Activated CD4-positive, alpha-beta T cell treated with anti-CD3 and anti-CD28 coated beads, Interleukin-2, Interleukin-4, amounts not matched to agents 100 ng/mL and 50 ng/mL, durations not matched to agents 16 hours and 8 hours (primary cell): ENCODE results near the gene KDM8.
"Not testable (repeated sequence)": the region's sequence is repeated elsewhere in the genome, so short reads cannot be mapped to it uniquely, and the experiment has no call there.

Experiments
- DNase-seq: peaks from one replicate; pipeline ENCODE4 v3.0.0-alpha.2; 2020; ENCODE audit warnings: low spot score

The KDM8 gene

DNA sequence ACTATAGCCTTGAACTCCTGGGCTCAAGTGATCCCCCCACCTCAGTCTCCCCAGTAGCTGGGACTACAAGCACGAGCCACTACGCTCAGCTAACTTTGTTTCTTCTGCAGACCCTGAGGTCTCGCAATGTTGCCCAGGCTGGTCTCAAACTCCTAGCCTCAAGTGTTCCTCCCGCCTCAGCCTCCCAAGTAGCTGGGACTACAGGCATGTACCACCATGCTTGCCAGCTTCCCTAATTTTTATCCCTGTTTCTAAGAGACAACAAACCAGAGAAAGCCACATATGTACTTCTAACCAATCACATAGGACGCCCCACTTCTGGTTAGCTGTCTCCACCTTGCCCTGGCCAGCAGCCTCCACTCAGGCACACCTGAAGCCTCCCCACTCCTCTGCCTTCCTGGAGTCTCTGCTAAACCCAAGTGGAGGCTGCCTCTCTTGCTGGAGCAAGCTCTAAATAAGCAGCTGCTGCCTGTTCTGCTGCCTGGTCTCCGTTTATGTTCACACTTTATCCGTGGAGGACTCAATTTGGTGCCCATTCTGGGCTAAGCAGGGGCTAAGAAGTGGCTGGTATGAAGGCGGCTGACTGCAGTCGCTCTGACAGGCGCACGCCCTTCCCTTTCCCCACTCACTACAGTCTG is 40.5 kb downstream of the KDM8 start:
- DNase-seq, result no peak

- no peak for DNase-seq
Observed at GRCh38 chr16:27244363-27244755, 41.0 kb downstream of the KDM8 start.

DNA sequence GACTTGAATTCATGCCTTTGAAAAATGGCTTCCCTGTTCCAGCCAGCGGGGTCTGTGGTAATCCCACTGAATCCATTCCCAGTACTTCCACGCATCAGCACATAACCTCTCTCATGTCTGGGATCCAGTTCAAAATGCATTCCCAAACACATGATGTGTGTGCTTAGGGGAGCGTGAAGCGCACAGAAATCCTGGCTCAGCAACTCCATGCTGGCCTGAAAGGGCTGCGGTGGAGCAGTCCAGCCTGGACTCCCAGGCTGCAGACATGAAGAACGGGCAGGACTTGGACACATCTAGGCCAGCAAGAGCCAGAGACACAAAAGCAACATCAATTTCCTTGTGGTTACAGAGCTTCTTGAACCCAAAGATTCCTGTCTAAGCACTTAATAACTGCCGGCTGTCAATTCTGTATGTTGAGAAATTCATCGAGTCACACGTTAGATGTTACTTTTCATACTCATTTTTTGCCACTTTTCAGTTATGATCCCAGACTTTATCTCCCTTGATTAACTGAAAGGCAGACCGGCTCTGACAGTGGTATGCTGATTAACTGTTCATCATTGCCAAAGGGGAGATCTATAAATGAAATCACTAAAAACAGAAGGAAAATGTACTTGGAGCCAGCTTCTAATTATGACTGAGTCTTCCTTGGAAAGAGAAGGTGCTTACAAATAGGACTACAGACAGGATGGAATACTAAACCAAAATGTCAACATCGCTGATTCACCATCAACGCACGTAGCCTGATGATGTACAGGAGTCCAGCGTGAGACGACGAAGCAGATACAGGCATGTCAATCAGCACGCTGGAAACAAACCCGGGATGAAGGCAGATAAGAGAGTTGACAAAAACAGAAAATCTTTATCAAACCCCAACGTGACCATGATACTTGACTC is 42.2 kb downstream of the KDM8 start:
- DNase-seq, result peak; percentile 86

DNA sequence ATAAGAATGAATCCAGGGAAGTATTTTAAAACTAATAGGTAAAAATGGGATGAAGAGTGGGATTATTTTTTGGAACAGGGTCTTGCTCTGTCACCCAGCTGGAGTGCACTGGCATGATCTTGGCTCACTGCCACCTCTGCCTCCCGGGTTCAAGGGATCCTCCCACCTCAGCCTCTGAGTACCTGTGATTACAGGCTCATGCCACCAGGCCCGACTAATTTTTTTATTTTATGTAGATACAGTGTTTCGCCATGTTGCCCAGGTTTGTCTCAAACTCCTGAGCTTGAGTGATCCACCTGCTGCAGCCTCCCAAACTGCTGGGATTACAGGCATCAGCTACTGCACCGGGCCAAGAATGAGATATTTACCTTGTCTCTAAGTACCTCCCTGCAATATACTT is 43.1 kb downstream of the KDM8 start:
- DNase-seq, result no peak

DNA sequence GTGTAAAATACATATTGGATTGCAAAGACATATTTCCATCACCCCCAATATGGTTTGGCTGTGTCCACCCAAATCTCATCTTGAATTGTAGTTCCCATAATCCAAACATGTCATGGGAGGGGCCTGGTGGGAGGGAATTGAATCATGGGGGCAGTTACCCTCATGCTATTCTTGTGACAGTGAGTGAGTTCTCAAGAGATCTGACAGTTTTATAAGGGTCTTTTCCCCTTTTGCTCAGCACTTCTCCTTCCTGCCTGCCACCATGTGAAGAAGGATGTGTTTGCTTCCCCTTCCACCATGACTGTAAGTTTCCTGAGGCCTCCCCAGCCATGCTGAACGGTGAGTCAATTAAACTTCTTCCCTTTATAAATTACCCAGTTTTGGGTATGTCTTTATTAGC is 43.8 kb downstream of the KDM8 start:
- DNase-seq, result not testable (repeated sequence)

DNA sequence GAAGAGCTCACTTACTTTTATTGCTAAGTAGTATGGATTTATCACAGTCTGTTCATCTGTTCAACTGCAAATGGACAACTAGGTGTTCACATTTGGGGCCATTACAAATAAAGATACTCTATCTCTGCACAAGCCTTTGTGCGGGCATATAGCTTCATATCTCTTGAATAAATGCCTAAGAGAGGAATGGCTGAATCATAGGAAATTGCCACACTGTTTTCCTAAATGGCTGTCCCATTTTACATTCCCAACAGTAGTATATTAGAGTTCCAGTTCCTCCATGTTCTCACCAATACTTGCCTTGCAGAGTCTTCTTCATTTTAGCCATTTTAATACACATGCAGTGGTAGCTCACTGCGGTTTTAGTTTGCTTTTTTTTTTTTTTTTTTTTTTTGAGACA is 44.7 kb downstream of the KDM8 start:
- DNase-seq, result no peak

GRCh38 chr16:27248886-27249285 is 45.6 kb downstream of the KDM8 start:
- not testable (repeated sequence) for DNase-seq

GRCh38 chr16:27251541-27252205 is 48.3 kb downstream of the KDM8 start:
- DNase-seq, result no peak

- DNase-seq, result no peak
Observed at GRCh38 chr16:27252206-27252585, 48.9 kb downstream of the KDM8 start.

- peak; percentile 43 for DNase-seq
Observed at GRCh38 chr16:27253526-27253930, 50.2 kb downstream of the KDM8 start.

DNA sequence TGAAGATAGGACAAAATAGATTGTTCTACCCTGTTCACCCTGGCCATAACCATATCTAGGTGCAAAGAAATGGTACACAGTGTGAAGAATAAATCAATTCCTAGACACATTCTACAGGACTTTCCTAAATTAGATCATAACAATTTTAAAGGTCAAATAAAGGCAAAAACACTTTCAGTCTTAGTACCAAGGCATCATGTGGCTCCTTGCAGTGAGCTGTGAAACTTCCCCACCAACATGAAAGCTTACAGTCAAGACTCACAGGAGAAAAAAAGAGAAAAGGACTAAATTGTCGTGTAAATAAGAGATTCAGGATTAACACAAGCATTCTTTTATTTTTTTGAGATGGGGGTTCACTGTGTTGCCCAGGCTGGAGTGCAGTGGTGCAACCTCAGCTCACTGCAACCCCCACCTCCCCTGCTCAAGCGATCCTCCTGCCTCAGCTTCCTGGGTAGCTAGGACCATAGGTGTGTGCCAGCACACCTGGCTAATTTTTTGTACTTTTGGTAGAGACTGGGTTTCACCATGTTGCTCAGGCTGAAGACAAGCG is 51.0 kb downstream of the KDM8 start:
- peak; percentile 54 for DNase-seq

DNA sequence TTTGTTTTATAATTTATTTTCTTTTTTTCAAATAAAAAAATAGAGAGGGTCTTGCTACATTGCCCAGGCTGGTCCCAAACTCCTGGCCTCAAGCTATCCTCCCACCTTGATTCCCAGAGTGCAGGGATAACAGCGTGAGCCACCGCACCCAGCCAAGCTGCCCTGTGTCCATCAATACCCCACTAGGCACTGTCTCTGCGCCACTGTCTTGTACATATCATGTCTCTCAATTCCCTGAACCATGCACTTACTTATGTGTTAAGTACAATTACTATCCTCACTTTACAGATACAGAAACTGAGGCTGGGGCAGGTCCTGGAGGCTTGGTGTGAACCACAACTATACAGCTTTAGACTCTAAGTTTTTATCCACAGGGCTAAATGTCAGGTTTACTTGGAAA is 53.5 kb downstream of the KDM8 start:
- DNase-seq, result no peak

DNA sequence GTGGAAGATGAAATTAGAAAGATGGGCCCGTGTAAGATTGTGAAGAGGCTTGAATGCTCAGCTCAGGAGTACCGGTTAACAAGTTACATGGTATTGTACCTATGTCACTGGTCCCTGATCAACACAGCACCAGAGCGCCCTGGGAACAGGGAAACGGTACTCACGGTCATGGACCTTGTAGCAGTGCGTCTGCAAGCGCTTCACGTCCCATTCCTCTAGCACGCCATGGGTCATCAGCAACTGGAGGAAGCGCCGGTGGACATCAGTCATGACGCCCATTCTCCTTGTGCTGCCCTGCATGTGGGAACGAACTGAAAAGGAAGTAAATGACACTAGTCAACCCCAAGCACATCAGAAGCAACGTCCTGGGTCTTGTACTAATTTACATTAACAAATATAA is 53.9 kb downstream of the KDM8 start:
- DNase-seq, result no peak

GRCh38 chr16:27258241-27258734 is 55.0 kb downstream of the KDM8 start:
- DNase-seq, result no peak

- no peak for DNase-seq
Observed at GRCh38 chr16:27259710-27260109, 56.4 kb downstream of the KDM8 start.

- DNase-seq, result not testable (repeated sequence)
Observed at GRCh38 chr16:27262904-27263423, 59.6 kb downstream of the KDM8 start.

DNA sequence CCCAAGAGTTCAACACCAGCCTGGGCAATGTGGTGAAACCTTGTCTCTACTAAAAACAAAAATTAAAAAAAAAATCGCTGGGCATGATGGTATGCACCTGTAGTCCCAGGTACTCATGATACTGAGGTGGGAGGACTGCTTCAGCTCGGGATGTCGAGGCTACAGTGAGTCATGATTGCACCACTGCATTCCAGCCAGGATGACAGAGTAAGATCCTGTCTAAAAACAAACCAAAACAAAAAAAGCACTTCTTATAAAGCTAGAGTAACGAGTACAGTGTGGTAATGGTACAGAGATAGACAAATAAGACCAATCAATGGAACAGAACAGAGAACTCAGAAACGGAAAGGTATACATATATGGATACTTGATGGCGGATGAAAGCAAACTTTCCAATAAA is 60.8 kb downstream of the KDM8 start:
- no peak for DNase-seq

DNA sequence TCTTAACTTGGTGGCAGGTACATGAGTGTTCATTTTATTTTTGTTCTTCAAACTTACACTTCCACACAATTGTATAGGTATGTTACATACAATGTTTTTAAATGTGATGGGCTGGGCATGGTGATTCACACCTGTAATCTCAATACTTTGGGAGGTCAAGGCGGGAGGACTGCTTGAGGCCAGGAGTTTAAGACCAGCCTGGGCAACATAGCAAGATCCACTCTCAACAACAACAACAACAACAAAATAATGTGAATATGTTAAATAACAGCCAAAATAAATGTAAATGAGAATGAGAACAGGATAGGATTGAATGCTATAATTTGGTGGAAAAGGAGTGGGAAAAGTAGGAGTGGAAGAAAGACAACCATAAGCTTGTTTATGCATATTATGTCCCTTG is 62.7 kb downstream of the KDM8 start:
- DNase-seq, result no peak

DNA sequence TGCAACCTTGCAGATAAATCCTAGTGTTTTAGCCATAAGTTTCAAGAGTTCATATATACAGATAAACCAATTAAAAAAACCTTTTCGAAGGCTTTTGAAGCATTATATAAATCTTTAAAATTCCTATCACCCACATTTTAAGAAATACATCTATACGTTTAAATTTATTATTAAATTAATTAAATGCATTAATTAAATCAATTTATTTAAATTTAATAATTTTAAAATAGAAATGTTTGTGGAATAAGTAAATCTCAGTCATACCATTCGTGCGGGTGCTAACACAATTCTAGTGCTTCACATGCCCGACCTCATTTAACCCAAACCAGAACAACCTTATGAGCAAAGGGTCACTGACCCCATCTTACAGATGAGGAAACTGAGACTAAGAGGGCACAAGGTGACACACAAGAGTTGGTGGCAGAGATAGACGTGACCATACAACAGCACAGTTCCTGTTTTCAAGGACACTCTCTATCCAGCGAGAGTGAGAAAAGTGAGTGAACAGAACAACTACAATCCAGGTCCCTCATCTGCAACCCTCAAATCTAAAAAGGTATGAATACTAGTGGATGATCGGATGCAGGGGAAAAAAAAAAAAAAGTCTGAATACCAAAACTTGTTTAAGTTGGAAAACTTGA is 63.8 kb downstream of the KDM8 start:
- DNase-seq, result no peak

DNA sequence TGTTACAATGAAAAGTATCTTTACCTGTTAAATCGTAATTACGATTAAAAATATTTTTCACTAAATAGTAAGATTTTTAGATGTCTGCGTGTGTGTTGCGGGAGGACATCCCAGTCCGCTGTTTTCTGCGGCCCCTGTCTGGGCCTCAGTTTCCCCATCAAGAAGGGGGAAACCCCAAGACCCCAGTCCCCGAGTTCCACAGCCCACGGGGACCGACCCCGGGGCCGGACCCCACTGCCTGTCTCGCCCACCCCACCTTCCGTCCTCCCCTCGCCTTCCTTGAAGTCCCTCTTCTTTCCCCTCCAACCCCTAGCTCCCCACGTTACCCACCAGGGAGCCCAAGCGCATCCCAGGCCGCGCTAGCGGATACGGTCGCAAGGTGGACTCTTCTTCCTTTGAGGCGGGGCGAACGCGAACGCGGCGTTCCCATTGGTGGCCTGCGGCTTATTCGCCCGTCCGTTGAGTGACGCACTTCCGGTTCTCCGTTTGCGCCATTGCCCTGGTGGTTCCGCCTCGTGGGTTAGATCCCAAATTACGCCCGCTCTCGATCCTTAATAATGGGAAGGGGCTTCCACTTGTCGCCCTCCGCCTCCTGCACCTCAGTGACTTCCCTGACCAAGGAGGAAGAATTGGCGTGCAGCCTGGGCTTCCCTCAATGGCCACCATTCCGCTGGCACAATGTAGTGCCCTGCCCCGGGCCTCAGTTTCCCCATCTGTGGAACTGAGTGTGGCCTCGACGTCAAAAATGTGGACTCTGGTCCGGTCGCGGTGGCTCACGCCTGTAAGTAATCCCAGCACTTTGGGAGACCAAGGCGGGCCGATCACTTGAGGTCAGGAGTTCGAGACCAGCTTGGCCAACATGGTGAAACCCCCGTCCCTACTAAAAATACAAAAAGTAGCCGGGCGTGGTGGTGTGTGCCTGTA is 65.3 kb downstream of the KDM8 start, which contains the start of gene NSMCE1:
Gene NSMCE1 (minus strand): TSS at position 397 of the 924 bp plus-strand sequence. CDS start 11,202 bp downstream, outside the sequence.
- peak; percentile 98 for DNase-seq
